ENCODE results near the gene RELA.

Gene RELA

DNA sequence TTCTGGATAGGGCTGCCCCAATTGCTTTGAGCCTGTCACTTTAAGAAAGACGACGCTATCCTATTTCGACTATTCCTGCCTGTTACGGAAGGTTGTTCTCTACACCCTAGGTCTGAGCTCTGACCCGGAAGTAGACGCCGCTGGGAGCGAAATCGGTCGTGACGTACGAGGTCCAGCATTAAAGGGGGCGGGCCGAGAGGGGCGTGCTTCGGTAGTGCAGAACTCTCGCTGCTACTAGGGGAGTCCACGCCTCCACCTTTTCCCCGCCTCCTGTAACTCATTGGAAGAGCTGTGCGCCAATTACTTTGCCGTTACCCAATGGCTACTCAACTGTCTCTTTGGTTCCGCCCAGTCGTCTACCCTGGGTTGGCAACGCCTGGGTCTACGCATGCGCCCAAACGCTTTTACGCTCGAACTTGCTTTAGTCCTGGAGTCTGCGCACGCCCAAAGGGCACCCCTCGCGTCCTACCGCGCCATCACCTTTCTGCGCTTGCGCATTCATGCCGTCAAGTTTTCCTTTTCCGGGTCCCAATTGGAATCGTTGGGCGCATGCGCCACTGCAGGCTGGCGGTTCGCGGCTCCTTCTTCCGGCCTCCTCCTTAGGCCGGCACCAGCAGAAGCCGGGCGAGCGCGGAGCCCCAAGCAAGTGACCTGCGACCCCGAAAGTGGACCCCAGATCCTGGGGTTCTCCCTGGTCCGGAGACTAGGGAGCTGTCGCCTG is 47.3 kb downstream of the RELA start, which contains the start of gene PCNX3 (continued):
- TF ChIP-seq KLF10 (tag by site-specific recombination; IDR thresholded peaks at IDR 0.05) (peak; percentile 83), YY1 (tag by site-specific recombination; IDR thresholded peaks at IDR 0.05) (no peak), GLIS2 (tag by site-specific recombination; IDR thresholded peaks at IDR 0.05) (peak; percentile 37; the same call in 1 of the 2 replicates), ZNF626 (tag by site-specific recombination; IDR thresholded peaks at IDR 0.05) (no peak), ZNF146 (tag by site-specific recombination; IDR thresholded peaks at IDR 0.05) (no peak), SP7 (tag by site-specific recombination; IDR thresholded peaks at IDR 0.05) (peak; percentile 33; the same call in 1 of the 2 replicates), ZNF560 (tag by site-specific recombination; IDR thresholded peaks at IDR 0.05; ENCODE audit: borderline replicate concordance) (no peak), ZSCAN30 (tag by site-specific recombination; IDR thresholded peaks at IDR 0.05) (no peak), KLF7 (tag by site-specific recombination; IDR thresholded peaks at IDR 0.05; ENCODE audit: borderline replicate concordance) (0 out of 2 replicates have a peak, but pooled peaks have one; percentile 41), KLF1 (tag by site-specific recombination; IDR thresholded peaks at IDR 0.05) (0 out of 2 replicates have a peak, but pooled peaks have one; percentile 32), GLI2 (tag by site-specific recombination; IDR thresholded peaks at IDR 0.05; ENCODE audit: borderline replicate concordance, low read depth) (no peak), ZNF114 (tag by site-specific recombination; IDR thresholded peaks at IDR 0.05) (no peak), ZNF621 (tag by site-specific recombination; IDR thresholded peaks at IDR 0.05) (no peak)
- TF ChIP-seq, protein P1, sequence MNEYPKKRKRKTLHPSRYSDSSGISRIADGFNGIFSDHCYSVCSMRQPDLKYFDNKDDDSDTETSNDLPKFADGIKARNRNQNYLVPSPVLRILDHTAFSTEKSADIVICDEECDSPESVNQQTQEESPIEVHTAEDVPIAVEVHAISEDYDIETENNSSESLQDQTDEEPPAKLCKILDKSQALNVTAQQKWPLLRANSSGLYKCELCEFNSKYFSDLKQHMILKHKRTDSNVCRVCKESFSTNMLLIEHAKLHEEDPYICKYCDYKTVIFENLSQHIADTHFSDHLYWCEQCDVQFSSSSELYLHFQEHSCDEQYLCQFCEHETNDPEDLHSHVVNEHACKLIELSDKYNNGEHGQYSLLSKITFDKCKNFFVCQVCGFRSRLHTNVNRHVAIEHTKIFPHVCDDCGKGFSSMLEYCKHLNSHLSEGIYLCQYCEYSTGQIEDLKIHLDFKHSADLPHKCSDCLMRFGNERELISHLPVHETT (tag by site-specific recombination; IDR thresholded peaks at IDR 0.05), result no peak; the same call in 1 of the 2 replicates
- TF ChIP-seq, protein P2, sequence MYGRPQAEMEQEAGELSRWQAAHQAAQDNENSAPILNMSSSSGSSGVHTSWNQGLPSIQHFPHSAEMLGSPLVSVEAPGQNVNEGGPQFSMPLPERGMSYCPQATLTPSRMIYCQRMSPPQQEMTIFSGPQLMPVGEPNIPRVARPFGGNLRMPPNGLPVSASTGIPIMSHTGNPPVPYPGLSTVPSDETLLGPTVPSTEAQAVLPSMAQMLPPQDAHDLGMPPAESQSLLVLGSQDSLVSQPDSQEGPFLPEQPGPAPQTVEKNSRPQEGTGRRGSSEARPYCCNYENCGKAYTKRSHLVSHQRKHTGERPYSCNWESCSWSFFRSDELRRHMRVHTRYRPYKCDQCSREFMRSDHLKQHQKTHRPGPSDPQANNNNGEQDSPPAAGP (tag by site-specific recombination; IDR thresholded peaks at IDR 0.05), result 0 out of 2 replicates have a peak, but pooled peaks have one; percentile 21
- TF ChIP-seq, protein P3, sequence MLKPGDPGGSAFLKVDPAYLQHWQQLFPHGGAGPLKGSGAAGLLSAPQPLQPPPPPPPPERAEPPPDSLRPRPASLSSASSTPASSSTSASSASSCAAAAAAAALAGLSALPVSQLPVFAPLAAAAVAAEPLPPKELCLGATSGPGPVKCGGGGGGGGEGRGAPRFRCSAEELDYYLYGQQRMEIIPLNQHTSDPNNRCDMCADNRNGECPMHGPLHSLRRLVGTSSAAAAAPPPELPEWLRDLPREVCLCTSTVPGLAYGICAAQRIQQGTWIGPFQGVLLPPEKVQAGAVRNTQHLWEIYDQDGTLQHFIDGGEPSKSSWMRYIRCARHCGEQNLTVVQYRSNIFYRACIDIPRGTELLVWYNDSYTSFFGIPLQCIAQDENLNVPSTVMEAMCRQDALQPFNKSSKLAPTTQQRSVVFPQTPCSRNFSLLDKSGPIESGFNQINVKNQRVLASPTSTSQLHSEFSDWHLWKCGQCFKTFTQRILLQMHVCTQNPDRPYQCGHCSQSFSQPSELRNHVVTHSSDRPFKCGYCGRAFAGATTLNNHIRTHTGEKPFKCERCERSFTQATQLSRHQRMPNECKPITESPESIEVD (tag by site-specific recombination; IDR thresholded peaks at IDR 0.05), result no peak
- TF ChIP-seq, protein P4, sequence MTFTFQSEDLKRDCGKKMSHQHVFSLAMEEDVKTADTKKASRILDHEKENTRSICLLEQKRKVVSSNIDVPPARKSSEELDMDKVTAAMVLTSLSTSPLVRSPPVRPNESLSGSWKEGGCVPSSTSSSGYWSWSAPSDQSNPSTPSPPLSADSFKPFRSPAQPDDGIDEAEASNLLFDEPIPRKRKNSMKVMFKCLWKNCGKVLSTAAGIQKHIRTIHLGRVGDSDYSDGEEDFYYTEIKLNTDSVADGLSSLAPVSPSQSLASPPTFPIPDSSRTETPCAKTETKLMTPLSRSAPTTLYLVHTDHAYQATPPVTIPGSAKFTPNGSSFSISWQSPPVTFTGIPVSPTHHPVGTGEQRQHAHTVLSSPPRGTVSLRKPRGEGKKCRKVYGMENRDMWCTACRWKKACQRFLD (tag by site-specific recombination; IDR thresholded peaks at IDR 0.05), result peak; percentile 71; the same call in 1 of the 2 replicates
- TF ChIP-seq, protein P5, sequence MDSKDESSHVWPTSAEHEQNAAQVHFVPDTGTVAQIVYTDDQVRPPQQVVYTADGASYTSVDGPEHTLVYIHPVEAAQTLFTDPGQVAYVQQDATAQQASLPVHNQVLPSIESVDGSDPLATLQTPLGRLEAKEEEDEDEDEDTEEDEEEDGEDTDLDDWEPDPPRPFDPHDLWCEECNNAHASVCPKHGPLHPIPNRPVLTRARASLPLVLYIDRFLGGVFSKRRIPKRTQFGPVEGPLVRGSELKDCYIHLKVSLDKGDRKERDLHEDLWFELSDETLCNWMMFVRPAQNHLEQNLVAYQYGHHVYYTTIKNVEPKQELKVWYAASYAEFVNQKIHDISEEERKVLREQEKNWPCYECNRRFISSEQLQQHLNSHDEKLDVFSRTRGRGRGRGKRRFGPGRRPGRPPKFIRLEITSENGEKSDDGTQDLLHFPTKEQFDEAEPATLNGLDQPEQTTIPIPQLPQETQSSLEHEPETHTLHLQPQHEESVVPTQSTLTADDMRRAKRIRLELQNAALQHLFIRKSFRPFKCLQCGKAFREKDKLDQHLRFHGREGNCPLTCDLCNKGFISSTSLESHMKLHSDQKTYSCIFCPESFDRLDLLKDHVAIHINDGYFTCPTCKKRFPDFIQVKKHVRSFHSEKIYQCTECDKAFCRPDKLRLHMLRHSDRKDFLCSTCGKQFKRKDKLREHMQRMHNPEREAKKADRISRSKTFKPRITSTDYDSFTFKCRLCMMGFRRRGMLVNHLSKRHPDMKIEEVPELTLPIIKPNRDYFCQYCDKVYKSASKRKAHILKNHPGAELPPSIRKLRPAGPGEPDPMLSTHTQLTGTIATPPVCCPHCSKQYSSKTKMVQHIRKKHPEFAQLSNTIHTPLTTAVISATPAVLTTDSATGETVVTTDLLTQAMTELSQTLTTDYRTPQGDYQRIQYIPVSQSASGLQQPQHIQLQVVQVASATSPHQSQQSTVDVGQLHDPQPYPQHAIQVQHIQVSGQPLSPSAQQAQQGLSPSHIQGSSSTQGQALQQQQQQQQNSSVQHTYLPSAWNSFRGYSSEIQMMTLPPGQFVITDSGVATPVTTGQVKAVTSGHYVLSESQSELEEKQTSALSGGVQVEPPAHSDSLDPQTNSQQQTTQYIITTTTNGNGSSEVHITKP (tag by site-specific recombination; IDR thresholded peaks at IDR 0.05), result peak; percentile 74
- TF ChIP-seq, protein P6, sequence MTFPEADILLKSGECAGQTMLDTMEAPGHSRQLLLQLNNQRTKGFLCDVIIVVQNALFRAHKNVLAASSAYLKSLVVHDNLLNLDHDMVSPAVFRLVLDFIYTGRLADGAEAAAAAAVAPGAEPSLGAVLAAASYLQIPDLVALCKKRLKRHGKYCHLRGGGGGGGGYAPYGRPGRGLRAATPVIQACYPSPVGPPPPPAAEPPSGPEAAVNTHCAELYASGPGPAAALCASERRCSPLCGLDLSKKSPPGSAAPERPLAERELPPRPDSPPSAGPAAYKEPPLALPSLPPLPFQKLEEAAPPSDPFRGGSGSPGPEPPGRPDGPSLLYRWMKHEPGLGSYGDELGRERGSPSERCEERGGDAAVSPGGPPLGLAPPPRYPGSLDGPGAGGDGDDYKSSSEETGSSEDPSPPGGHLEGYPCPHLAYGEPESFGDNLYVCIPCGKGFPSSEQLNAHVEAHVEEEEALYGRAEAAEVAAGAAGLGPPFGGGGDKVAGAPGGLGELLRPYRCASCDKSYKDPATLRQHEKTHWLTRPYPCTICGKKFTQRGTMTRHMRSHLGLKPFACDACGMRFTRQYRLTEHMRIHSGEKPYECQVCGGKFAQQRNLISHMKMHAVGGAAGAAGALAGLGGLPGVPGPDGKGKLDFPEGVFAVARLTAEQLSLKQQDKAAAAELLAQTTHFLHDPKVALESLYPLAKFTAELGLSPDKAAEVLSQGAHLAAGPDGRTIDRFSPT (tag by site-specific recombination; IDR thresholded peaks at IDR 0.05), result 0 out of 2 replicates have a peak, but pooled peaks have one; percentile 27

Data from HEK293 (cell line).